H9 (cell line): Measurements from ENCODE around the gene C6orf120. TPM values are rescaled to one million over a fixed set of nuclear protein-coding genes. Genes with fewer than 3 reads are reported as not detected.

Experiments used
- DNase-seq: peaks from one replicate; pipeline ENCODE4 v3.0.0-alpha.2; 2017
- H2AFZ ChIP-seq: one replicate; pipeline ENCODE4 v1.6.1; 2013; ENCODE audit warnings: mild to moderate bottlenecking, low read length, control low read depth, moderate library complexity
- H2AK5ac ChIP-seq: 2 replicates; pipeline ENCODE4 v1.6.1; 2013; ENCODE audit warnings: low read length, control low read depth, mixed read lengths; ENCODE audit not compliant: insufficient read length
- H2BK120ac ChIP-seq: one replicate; pipeline ENCODE4 v1.6.1; 2013; ENCODE audit warnings: low read depth, mild to moderate bottlenecking, low read length, control low read depth, inconsistent platforms; ENCODE audit not compliant: poor library complexity, severe bottlenecking
- H2BK12ac ChIP-seq: 2 replicates; pipeline ENCODE4 v1.6.1; 2013; ENCODE audit warnings: low read length, control low read depth, mixed read lengths, low read depth; ENCODE audit not compliant: insufficient read length
- H2BK15ac ChIP-seq: 2 replicates; pipeline ENCODE4 v1.6.1; 2013; ENCODE audit warnings: low read depth, low read length, control low read depth
- H2BK20ac ChIP-seq: one replicate; pipeline ENCODE4 v1.6.1; 2013; ENCODE audit warnings: low read depth, mild to moderate bottlenecking, low read length, control low read depth, inconsistent platforms; ENCODE audit not compliant: poor library complexity, severe bottlenecking
- H2BK5ac ChIP-seq: 2 replicates; pipeline ENCODE4 v1.6.1; 2013; ENCODE audit warnings: low read length, control low read depth, mixed read lengths; ENCODE audit not compliant: insufficient read length
- H3K14ac ChIP-seq: 2 replicates; pipeline ENCODE4 v1.6.1; 2013; ENCODE audit warnings: low read length, control low read depth; ENCODE audit not compliant: insufficient read depth
- H3K18ac ChIP-seq: 2 replicates; pipeline ENCODE4 v1.6.1; 2013; ENCODE audit warnings: low read depth, mild to moderate bottlenecking, mixed read lengths, low read length, control low read depth; ENCODE audit not compliant: insufficient read length
- H3K23ac ChIP-seq: 2 replicates; pipeline ENCODE4 v1.6.1; 2013; ENCODE audit warnings: low read length, control low read depth, mixed read lengths, low read depth; ENCODE audit not compliant: insufficient read length
- H3K23me2 ChIP-seq: 2 replicates; pipeline ENCODE4 v1.6.1; 2013; ENCODE audit warnings: low read depth, mild to moderate bottlenecking, mixed read lengths, low read length, control low read depth; ENCODE audit not compliant: insufficient read length, poor library complexity, severe bottlenecking
- H3K27ac ChIP-seq: 2 replicates; pipeline ENCODE4 v1.5.1; 2013; ENCODE audit warnings: low read length, control low read depth, mixed read lengths, low read depth; ENCODE audit not compliant: insufficient read length
- H3K27me3 ChIP-seq: 2 replicates; pipeline ENCODE4 v1.6.1; 2013; ENCODE audit warnings: low read length, control low read depth, inconsistent platforms; ENCODE audit not compliant: insufficient read depth
- H3K4ac ChIP-seq: 2 replicates; pipeline ENCODE4 v1.6.1; 2013; ENCODE audit warnings: low read depth, mild to moderate bottlenecking, control low read depth, inconsistent platforms, low read length, moderate library complexity
- H3K4me1 ChIP-seq: 2 replicates; pipeline ENCODE4 v1.6.1; 2013; ENCODE audit warnings: low read length, control low read depth, inconsistent platforms; ENCODE audit not compliant: insufficient read depth
- H3K4me2 ChIP-seq: 2 replicates; pipeline ENCODE4 v1.6.1; 2013; ENCODE audit warnings: low read length, control low read depth, mixed read lengths; ENCODE audit not compliant: insufficient read length, insufficient read depth
- H3K56ac ChIP-seq: 2 replicates; pipeline ENCODE4 v1.6.1; 2013; ENCODE audit warnings: low read depth, mild to moderate bottlenecking, mixed read lengths, low read length, control low read depth; ENCODE audit not compliant: insufficient read length
- H3K79me1 ChIP-seq: 2 replicates; pipeline ENCODE4 v1.6.1; 2013; ENCODE audit warnings: low read depth, mild to moderate bottlenecking, moderate library complexity, low read length, control low read depth, inconsistent platforms; ENCODE audit not compliant: insufficient read depth, poor library complexity, severe bottlenecking
- H3K79me2 ChIP-seq: 2 replicates; pipeline ENCODE4 v1.6.1; 2013; ENCODE audit warnings: low read length, control low read depth, inconsistent platforms; ENCODE audit not compliant: insufficient read depth
- H3K9ac ChIP-seq: 2 replicates; pipeline ENCODE4 v1.6.1; 2013; ENCODE audit warnings: low read length, control low read depth, mixed read lengths; ENCODE audit not compliant: insufficient read length; ENCODE audit errors: extremely low read depth
- H3K9me3 ChIP-seq: one replicate; pipeline ENCODE4 v1.6.1; 2013; ENCODE audit warnings: low read depth, low read length, inconsistent platforms; ENCODE audit not compliant: control insufficient read depth
- H3T11ph ChIP-seq: one replicate; pipeline ENCODE4 v1.6.1; 2013; ENCODE audit warnings: mild to moderate bottlenecking, low read length, control low read depth, inconsistent platforms
- H4K20me1 ChIP-seq: one replicate; pipeline ENCODE4 v1.6.1; 2013; ENCODE audit not compliant: control insufficient read depth, insufficient read length, insufficient read depth
- H4K5ac ChIP-seq: 2 replicates; pipeline ENCODE4 v1.6.1; 2013; ENCODE audit warnings: low read depth, mild to moderate bottlenecking, mixed read lengths, low read length, control low read depth; ENCODE audit not compliant: insufficient read length
- H4K8ac ChIP-seq: replicated peaks from 2 replicates; pipeline ENCODE4 v1.6.1; 2013; ENCODE audit warnings: low read length, control low read depth, mixed read lengths, low read depth; ENCODE audit not compliant: insufficient read length
- H4K91ac ChIP-seq: 2 replicates; pipeline ENCODE4 v1.6.1; 2013; ENCODE audit warnings: low read depth, mild to moderate bottlenecking, moderate library complexity, mixed read lengths, low read length, control low read depth; ENCODE audit not compliant: insufficient read length
- H3K27ac Mint-ChIP-seq, 3 experiments: 2 replicates in 2 of 3; 3 replicates in 1 of 3; pipeline ENCODE4 v1.8.0; 2020 to 2021; ENCODE audit warnings: mixed read lengths in 3 of 3, mild to moderate bottlenecking in 1 of 3, moderate library complexity in 1 of 3
- H3K27me3 Mint-ChIP-seq: 2 replicates; pipeline ENCODE4 v1.8.0; 2021; ENCODE audit warnings: low read depth, mild to moderate bottlenecking, moderate library complexity, mixed read lengths
- H3K36me3 Mint-ChIP-seq, 3 experiments: 2 replicates in 2 of 3; 3 replicates in 1 of 3; pipeline ENCODE4 v1.8.0; 2020 to 2021; ENCODE audit warnings: low read depth in 3 of 3, mixed read lengths in 3 of 3; ENCODE audit not compliant: insufficient read depth in 1 of 3
- H3K4me1 Mint-ChIP-seq, 2 experiments: 2 replicates each; pipeline ENCODE4 v1.8.0; 2020; ENCODE audit warnings: mixed read lengths in 2 of 2
- H3K4me3 Mint-ChIP-seq, 2 experiments: 2 replicates in 1 of 2; 3 replicates in 1 of 2; pipeline ENCODE4 v1.8.0; 2020 to 2021; ENCODE audit warnings: mild to moderate bottlenecking in 2 of 2, mixed read lengths in 2 of 2, moderate library complexity in 1 of 2
- H3K9me3 Mint-ChIP-seq, 2 experiments: 2 replicates in 1 of 2; 3 replicates in 1 of 2; pipeline ENCODE4 v1.8.0; 2020; ENCODE audit warnings: mild to moderate bottlenecking in 2 of 2, mixed read lengths in 2 of 2, moderate library complexity in 1 of 2
- CTCF ChIP-seq: fragments of 200-600 bp; sonication (generic); conservative IDR thresholded peaks from 3 replicates; pipeline ENCODE4 v1.8.0; 2021; ENCODE audit warnings: antibody characterized with exemption, mild to moderate bottlenecking
- WGBS: extraction: QIAGEN DNeasy Blood & Tissue Kit; methylation state at CpG from one replicate; pipeline ENCODE4 v1.1.7; 2013; ENCODE audit warnings: missing lambda C conversion rate, low lambda C conversion rate, mixed read lengths; ENCODE audit not compliant: insufficient read length; ENCODE audit errors: extremely low coverage; 5-methylcytosine and 5-hydroxymethylcytosine counted together
- total RNA-seq: library from RNA; stranded (reverse); gene quantifications from 2 replicates; pipeline ENCODE4 v1.2.1, GENCODE V29; 2021

C6orf120 gene
- total RNA-seq, 1 experiment from 2014 or later: 23.2 TPM

- no peak for TF ChIP-seq CTCF
- peaks cover 21 to 74% (median 52%) of the 10 kb centered on the region in 3 experiments; a peak in 6 of 7 replicates for H3K36me3 Mint-ChIP-seq
Observed at GRCh38 chr6:169669147-169669546, 32.8 kb upstream of the C6orf120 start.

More at GRCh38 chr6:169669147-169669546, 32.8 kb upstream of the C6orf120 start:
- Histone ChIP-seq H4K5ac (no peak overlapping the region), H3K27ac (no peak overlapping the region), H3K56ac (no peak overlapping the region), H2BK20ac (no peak overlapping the region), H4K8ac (no peak overlapping the region), H2BK12ac (no peak overlapping the region), H4K91ac (no peak overlapping the region), H3K23ac (no peak overlapping the region), H3K18ac (no peak overlapping the region), H3K4ac (no peak overlapping the region), H3K79me2 (no peaks in the 10 kb centered on the region), H3K9me3 (no peaks in the 10 kb centered on the region), H3K4me1 (no peaks in the 10 kb centered on the region), H2BK120ac (no peak overlapping the region), H2AK5ac (no peak overlapping the region), H3T11ph (no peak overlapping the region), H3K27me3 (no peaks in the 10 kb centered on the region), H3K4me2 (no peak overlapping the region), H2AFZ (no peak overlapping the region), H2BK15ac (no peak overlapping the region), H2BK5ac (no peak overlapping the region), H4K20me1 (no peaks in the 10 kb centered on the region), H3K14ac (no peak overlapping the region), H3K9ac (no peak overlapping the region), H3K79me1 (no peaks in the 10 kb centered on the region), H3K23me2 (no peaks in the 10 kb centered on the region)
- DNase-seq: no peak
- Mint-ChIP-seq H3K4me3 (no peak overlapping the region), H3K4me1 (peaks cover 10 to 11% of the 10 kb centered on the region in 2 experiments), H3K27me3 (no peaks in the 10 kb centered on the region), H3K27ac (peak overlapping the region in 1 of 3 experiments; percentile 41; a peak in 2 of 7 replicates), H3K9me3 (no peaks in the 10 kb centered on the region; a peak in 2 of 5 replicates)
- WGBS: no CpG with 5 or more reads among the region's 6 CpGs
